Measurements from ENCODE around the gene USP21.

The USP21 gene

DNA sequence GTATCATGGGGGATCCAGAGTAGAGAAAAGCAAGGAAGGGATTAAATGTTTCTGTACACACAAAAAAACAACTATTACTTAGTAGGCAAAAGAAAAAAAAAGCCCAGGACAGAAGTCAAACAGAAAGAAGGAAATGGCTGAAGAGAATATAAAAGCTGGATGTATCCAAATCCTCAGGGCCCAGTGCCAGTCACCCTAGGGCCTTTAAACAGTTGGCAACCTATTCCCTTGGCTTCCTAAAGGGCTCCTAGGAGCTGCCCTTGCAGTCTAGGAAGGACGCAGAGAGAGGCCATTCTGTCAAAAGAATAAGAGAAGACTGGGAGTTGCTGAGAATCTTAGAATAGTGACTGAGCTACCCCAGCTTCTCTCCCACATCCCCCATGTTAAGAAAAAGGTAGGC, 13.0 kb downstream of the USP21 start:
- DNase-seq = no peak

GRCh38 chr1:161172776-161173376, 13.6 kb downstream of the USP21 start:
- peak; percentile 82 for DNase-seq

- no peak for DNase-seq
These were observed 14.4 kb downstream of the USP21 start for GRCh38 chr1:161173711-161174110.

DNA sequence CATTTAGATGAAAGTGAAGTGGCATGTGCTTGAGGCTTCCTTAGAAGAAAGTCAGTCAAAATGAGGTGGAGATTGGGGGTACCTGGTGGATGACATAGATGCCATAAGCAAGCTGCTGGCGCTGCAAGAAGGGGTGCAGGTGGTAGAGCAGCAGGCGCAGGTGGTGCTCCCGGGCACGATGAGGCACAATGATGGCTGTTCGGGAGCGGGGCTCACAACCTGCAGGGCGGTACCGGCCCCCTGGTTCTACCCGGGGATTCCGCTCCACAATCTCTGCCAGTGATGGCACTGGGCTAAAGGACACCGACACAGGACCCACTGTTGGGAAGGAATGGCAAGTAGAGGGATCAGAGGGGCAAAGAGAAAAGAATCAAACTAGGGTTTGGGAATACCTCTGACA, 15.6 kb downstream of the USP21 start:
- no peak for DNase-seq

GRCh38 chr1:161175771-161176453, 16.6 kb downstream of the USP21 start:
- DNase-seq = no peak

- no peak for DNase-seq
These were observed 17.3 kb downstream of the USP21 start for GRCh38 chr1:161176468-161177111.

DNA sequence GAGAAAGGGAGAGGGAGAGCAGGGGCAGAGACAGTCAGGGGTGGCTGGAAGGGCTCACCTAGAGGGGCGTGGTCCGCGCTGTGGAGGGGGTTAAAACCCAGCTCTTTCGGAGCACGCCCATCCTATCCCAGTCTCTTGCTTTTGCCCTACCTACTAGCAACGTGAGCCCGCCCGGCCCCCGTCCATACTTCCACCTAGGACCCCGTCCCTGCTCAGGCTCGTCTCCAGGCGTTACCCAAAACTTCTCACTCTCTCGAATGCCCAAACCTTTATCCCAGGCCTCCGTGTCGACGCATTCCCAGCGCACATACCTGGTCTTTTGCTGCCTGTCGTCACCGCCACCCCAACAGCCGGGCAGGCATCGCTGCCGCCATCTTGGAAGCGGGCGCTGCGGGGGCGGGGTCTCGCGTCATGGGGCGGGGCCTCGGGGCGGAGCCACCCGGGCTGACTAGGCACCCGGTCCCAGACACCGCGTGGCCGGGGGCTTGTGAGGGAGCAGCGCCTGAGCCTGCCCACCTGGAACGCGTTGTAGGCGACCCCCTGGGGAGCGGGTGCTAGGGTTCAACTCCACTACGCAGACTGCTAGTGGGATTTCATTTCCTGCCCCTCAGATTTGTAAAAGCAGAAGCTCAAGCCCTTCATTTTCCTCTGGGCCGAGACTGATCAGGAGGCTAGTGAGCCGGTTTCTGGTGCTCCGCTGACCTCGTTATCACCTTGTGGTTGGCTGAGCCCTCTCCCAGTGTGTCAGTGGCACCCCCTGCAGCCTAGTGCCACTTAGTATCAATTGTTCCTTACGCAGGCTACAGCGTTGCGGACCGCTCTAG, 18.0 kb downstream of the USP21 start, which contains the start of gene B4GALT3:
Gene B4GALT3, minus strand, starts transcription at position 396 of the 824 bp plus-strand sequence. CDS start 1,447 bp downstream, outside the sequence.
- peak; percentile 73 for DNase-seq

DNA sequence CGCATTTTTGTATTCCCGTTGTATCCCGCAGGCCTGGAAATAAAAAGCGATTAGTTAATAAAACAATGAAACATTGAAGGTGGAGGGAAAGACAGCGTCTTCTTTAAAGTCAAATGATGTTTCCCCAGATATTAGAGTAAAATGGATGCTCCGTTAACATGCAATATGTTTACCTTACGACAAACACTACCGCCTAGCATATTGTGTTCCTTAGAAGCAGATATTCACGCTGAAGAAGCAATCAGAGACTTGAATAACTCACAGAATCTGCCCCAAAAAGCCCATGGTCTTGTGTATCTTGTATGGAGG, 18.6 kb downstream of the USP21 start:
- DNase-seq = no peak

DNA sequence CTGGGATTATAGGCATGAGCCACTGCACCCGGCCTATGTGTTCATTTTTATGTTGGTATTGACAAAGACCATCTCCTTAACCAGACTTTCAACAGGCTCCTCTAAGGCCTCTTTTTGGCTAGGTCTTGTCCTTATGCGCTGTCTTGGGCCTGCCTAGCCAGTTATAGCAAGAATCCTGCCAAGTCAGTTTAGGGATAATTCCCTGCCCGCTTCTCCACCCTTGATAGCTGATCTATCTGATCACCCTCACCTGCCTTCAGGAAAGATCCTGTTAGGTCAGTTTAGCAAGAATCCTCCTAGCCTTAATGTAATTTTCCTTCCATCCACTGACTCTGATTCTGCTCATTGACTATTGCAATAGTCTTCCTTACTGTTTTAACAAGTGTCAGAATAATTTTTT, 20.4 kb downstream of the USP21 start:
- DNase-seq = no peak

DNA sequence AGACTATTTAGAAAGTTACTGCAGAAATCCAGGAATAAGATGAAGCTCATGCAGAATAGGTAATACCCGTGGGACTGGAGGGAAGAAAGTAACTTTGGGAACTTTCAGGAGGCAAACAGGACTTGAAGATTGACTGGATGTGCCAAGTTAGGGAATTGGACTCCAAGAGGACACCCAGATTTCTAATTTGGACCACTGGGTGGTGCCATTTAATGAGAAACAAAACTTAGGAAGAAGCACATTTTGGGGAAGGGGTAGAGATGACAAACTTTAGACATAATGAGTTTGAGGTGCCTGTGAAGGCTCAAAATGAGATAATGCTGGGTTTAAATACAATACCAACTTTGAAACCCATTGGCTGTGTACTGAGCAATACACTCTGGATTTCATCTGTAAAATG, 21.3 kb downstream of the USP21 start:
- peak; percentile 22 for DNase-seq

- peak; percentile 79 for DNase-seq
These were observed 22.9 kb downstream of the USP21 start for GRCh38 chr1:161182214-161182613.

DNA sequence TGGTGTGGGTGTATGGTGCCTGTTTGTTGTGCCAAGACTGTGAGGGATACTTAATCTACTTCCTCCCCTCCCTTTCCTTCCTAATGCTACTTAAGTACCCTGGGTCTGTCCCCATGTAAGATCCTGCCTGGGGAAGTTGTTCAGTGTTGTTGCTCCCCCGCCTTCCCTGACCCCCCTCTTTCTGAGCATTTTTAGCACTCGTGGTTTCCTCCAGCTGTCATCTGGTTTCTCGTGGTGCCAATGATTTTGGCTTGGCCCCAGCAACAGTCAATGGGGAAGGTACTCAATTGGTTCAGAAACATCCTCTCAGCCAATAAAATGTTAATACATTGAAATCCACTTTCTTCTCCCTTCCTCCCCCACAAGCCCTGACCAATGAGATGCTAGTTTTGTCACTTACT, 26.0 kb downstream of the USP21 start:
- peak; percentile 66 for DNase-seq

DNA sequence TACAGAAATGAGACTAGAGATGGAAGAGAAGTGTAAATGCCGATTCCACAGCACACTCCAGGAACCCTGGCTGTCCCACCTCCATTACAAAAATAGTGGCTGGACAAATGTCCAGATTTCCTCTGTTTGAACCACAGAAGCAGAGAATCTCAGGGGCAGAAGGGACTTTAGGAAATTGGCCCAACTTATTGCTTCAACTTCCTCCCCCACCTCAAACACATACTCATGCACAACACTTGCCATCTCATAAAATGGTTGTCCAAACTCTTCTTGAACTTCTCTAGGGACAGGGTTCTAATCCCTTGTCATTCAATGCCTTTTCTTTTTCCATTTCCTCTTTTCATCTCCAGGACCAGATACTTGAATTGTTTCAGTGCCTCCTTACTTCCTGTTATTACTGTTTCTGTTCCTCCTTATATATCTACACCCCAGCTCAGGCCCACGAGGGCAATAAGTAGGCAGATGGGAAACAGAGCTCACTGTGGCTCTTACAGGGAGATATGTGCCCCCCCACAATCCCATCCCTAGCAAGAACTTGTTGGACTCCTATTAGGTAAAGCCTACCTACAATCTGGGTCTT, 26.5 kb downstream of the USP21 start:
- DNase-seq = no peak

GRCh38 chr1:161187311-161187710, 28.0 kb downstream of the USP21 start:
- no peak for DNase-seq

DNA sequence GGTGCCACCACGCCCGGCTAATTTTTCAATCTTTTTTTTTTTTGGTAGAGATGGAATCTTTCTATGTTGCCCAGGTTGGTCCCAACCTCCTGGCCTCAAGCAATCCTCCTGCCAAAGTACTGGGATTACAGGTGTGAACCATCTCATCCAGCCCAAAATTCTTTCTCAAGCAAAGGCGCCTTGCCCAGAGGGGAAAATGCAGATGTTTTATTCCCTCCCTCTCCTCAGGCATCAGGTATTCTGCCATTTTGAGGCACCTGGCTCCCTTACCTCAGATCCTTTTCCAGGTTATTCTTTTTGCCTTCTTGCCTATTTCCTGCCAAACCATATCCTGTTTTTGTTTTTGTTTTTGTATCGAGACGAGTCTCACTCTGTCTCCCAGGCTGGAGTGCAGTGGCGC, 29.1 kb downstream of the USP21 start:
- no peak for DNase-seq

DNA sequence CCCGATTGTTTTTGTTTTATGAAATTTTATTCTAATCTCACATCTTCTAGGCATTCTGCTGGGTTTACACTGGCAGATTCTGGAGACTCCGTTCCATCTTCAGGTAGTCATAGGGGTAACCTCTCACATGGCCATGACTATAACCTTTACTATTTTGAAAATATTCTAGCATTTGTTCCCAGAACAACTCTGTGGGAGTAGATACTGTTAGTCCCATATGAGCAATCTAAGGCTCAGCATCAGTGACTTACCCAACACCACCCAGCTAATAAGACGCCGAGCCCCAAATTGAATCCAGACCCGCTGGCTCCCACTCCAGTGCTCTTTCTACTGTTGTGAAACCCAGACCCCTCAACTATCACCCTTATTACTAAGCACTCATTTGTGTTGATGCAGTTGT, 29.7 kb downstream of the USP21 start:
- DNase-seq = no peak

GRCh38 chr1:161190962-161191521, 31.7 kb downstream of the USP21 start:
- DNase-seq = no peak

- DNase-seq = no peak
These were observed 32.7 kb downstream of the USP21 start for GRCh38 chr1:161191971-161192370.

DNA sequence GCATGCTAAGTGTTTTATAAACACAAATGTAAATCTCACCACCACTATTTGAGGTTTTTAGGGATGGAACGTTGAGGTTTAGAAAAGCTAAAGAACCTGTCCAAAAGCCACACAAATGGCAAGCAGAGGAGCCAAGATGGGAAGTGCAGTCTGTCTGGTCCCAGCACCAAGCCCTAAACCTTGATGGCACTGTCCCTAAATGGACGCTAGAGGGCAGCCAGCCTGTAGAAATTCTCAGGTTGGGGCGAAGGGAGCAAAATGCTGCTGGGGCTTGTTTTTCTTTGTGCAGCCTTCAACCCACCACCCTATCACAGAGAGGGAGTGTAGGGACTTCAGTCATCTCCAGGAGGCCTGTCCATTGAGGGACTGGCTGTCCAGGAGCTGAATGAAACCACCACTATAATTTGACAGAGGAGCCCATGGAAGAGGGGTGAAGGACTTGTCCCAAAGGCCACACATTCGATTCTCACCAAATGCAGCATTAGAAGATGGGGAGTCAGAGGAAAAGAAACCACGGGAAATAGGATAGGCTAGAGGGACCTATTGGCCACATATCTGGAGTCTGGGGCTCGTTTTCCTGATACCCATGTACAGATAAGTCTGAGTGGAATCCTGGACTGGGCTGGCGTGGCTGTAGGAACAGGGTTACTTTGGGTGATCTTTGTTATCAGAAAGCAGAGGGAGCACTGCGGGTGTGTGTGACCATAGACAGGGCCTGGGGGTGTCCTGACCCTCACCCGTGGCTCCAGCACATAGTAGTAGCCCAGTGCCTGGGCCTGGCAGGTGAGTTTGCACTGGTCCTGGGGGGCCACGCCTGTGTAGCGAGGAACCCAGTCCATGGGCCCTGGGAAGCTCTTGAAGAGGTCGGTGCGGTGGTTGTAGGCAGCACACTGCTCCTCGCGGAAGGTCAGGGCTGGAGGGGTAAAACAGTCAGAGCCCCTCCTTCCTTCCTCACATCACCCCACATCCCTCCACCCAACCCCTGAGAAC, 33.5 kb downstream of the USP21 start:
- DNase-seq = peak; percentile 73

DNA sequence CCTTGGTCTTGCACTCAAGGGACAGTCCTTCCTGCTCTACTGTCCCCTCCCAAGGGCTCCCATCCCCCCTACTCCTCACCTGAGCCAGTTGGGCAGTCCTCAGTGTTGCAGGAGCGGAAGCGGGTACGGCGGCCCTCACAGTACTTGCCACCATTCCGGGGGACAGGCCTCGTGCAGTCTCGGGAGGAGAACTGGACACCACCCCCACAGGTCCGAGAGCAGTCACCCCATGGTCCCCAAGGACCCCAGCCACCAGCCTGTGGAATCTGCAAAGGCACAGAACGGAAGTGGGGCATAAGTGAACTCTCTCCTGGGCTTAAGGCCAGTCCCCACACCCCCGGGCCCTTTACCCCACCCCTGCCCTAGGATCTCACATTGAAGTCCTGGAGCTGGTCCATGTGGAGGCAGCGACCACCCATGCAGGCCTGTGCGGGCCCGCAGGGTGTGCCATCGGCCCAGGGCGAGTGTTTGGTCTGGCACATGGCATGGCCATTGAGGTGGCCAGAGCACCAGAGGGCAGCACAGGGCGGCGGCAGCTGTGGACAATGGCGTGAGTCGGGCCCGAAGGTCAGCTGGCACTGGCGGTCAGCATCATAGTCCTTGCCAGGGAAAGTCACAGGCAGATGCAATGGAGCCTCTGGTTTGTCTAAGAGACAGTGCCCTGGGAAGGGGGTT, 34.4 kb downstream of the USP21 start:
- no peak for DNase-seq

DNA sequence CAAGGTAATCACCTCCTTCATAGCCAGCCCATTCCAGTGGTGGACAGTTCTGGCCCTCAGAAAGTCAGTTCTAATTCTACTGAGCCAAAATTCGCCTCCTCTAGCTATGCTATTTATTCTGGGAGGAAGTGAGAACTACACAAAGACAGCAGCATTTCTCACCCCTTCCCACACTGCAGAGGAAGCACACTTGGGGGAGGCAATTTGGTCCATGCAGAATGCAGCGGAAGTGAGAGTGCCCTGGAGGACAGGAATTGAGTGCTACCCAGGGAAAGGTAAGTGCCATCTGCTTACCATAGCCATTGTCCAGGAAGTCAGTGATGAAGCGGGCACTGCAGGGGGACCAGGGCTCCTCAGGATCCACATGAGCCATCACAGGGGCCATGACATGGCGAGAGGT, 35.9 kb downstream of the USP21 start:
- no peak for DNase-seq

All from fibroblast of skin of back (primary cell).